Left renal pelvis (tissue), 4 donors: ENCODE measurements around the gene NEK10. TPM values are rescaled to one million over a fixed set of nuclear protein-coding genes. Genes with fewer than 3 reads are reported as not detected.

Source experiments
- DNase-seq, 4 donors: peaks; one replicate each; pipeline ENCODE4 v3.0.0-alpha.2; 2013; ENCODE audit warnings: low read depth in 4 of 4, low spot score in 3 of 4
- polyA plus RNA-seq, 4 donors: library from polyadenylated mRNA; unstranded; fragments of 120-200 nt; gene quantifications; one replicate each; pipeline ENCODE4 v1.2.1, GENCODE V29; 2013; ENCODE audit not compliant: insufficient read length in 4 of 4

Gene NEK10
- polyA plus RNA-seq, 4 donors = 0.46 to 2.1 (median 1.8) TPM

- DNase-seq = no peak
Observed at GRCh38 chr3:27079427-27080257, 289.5 kb downstream of the NEK10 start.

- DNase-seq = no peak
Observed at GRCh38 chr3:27078246-27078913, 290.8 kb downstream of the NEK10 start.

GRCh38 chr3:27076815-27077630 lies 292.2 kb downstream of the NEK10 start:
- no peak for DNase-seq

GRCh38 chr3:27074914-27075313 lies 294.3 kb downstream of the NEK10 start:
- DNase-seq = no peak

- no peak for DNase-seq
Observed at GRCh38 chr3:27073912-27074311, 295.3 kb downstream of the NEK10 start.

- DNase-seq = peak in 1 of 4 donors; percentile 57
Observed at GRCh38 chr3:27072810-27073651, 296.2 kb downstream of the NEK10 start.

GRCh38 chr3:27060336-27060735 lies 308.8 kb downstream of the NEK10 start:
- DNase-seq = no peak

Other genes with a start within 250 kb of the NEK10 start
- 10 to 100 TPM; 16.4 to 31.3 (median 22.9) TPM for gene SLC4A7, start 115.0 kb upstream of the NEK10 start, polyA plus RNA-seq